CD8-positive, alpha-beta memory T cell (primary cell): ENCODE results near the gene ART4. TPM values are rescaled to one million over a fixed set of nuclear protein-coding genes. Genes with fewer than 3 reads are reported as not detected.

ENCODE experiments used
- polyA plus RNA-seq: library from polyadenylated mRNA; unstranded; fragments of 300-500 nt; fragmentation: Illumina TruSeq; gene quantifications from one replicate; pipeline ENCODE4 v1.2.3, GENCODE V29; 2021
- total RNA-seq, 2 experiments: library from RNA; stranded (reverse); gene quantifications; one replicate each; pipeline ENCODE4 v1.2.3, GENCODE V29; 2021

The ART4 gene
- total and polyA plus RNA-seq, 3 experiments from 2014 or later = not detected

Other genes with a start within 250 kb of the ART4 start
- gene GUCY2C, start 146.9 kb downstream of the ART4 start, total RNA-seq = not detected
- not detected for gene GUCY2C, start 146.9 kb downstream of the ART4 start, polyA plus RNA-seq
- 100 to 1,000 TPM; 149 to 156 TPM for gene WBP11, start 40.0 kb downstream of the ART4 start, total RNA-seq
- gene WBP11, start 40.0 kb downstream of the ART4 start, polyA plus RNA-seq = 70.2 TPM
- 1 to 10 TPM; 3.1 TPM for gene C12orf60, start 39.9 kb downstream of the ART4 start, total RNA-seq
- gene C12orf60, start 39.9 kb downstream of the ART4 start, polyA plus RNA-seq = 0.95 TPM
- not detected for gene SMCO3, start 29.3 kb downstream of the ART4 start, total RNA-seq
- gene SMCO3, start 29.3 kb downstream of the ART4 start, polyA plus RNA-seq = not detected
- gene MGP, start 42.3 kb upstream of the ART4 start, total RNA-seq = not detected
- gene MGP, start 42.3 kb upstream of the ART4 start, polyA plus RNA-seq = not detected
- gene ERP27, start 95.0 kb upstream of the ART4 start, total RNA-seq = 1 to 10 TPM; 2.0 to 2.1 TPM
- gene ERP27, start 95.0 kb upstream of the ART4 start, polyA plus RNA-seq = 5.3 TPM
- 100 to 1,000 TPM; 495 to 511 TPM for gene ARHGDIB, start 118.1 kb upstream of the ART4 start, total RNA-seq
- 2,936 TPM for gene ARHGDIB, start 118.1 kb upstream of the ART4 start, polyA plus RNA-seq
- gene PDE6H, start 129.5 kb upstream of the ART4 start, total RNA-seq = not detected
- not detected for gene PDE6H, start 129.5 kb upstream of the ART4 start, polyA plus RNA-seq